Activated naive CD4-positive, alpha-beta T cell treated with anti-CD3 and anti-CD28 coated beads, Interleukin-2, amount 50 U/mL, for 24 hours (primary cell): ENCODE results near the gene GINS2.

Experiments
- H3K27ac Mint-ChIP-seq: one replicate; pipeline ENCODE4 v1.8.0; 2021; ENCODE audit warnings: mild to moderate bottlenecking, mixed read lengths
- H3K27me3 Mint-ChIP-seq: one replicate; pipeline ENCODE4 v1.8.0; 2021; ENCODE audit warnings: mixed read lengths
- H3K36me3 Mint-ChIP-seq: one replicate; pipeline ENCODE4 v1.8.0; 2021; ENCODE audit warnings: mixed read lengths
- H3K4me1 Mint-ChIP-seq: one replicate; pipeline ENCODE4 v1.8.0; 2021; ENCODE audit warnings: mixed read lengths
- H3K4me3 Mint-ChIP-seq: one replicate; pipeline ENCODE4 v1.8.0; 2021; ENCODE audit warnings: mild to moderate bottlenecking, mixed read lengths
- H3K9me3 Mint-ChIP-seq: one replicate; pipeline ENCODE4 v1.8.0; 2021; ENCODE audit warnings: mixed read lengths

The GINS2 gene

DNA sequence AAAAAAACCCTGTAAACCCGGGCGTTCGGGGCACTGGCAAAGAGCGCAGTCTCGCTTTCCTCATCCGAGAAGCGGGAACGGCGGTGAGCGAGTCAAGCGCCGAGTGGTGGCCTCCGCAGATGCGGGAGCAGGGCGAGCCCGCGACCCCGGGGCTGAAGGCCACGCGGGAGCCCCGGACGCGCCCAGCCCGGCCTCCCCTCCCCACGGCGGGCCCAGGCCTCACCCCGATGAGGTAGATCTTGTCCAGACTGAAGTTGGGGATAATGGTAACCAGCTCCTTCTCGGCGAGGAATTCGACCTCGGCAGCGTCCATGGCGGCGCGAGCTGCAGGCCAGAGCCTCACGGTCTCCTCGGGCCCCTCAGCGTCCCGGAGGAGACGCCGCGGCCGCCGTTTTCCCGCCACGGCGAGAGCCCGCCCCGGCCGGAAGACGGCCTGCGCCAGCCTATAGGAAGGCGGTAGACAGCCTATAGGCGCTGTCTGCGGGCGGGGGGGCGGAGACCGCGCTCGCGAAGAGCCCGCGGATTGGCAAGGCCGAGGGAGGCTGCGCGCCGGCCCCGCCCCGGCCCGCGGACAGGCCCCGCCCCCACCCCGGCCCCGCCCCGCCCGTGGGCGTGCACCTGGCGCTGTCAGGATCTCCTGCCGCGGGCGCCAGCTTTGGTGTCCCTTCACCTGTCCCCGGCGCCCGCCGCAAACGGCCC, at the start of gene GINS2:
Gene GINS2 (minus strand): TSS at position 369 of the 699 bp plus-strand sequence. CDS start 56 bp downstream, at position 313.
- H3K4me1 Mint-ChIP-seq = peaks cover 6% of the 10 kb centered on the region
- H3K4me3 Mint-ChIP-seq = peak within 1 kb of the TSS; percentile 87
- peaks cover 2% of the 10 kb centered on the region for H3K27me3 Mint-ChIP-seq
- H3K27ac Mint-ChIP-seq = peak within 1 kb of the TSS; percentile 84
- H3K36me3 Mint-ChIP-seq = peaks cover 2% of the 10 kb centered on the region
- no peaks in the 10 kb centered on the region for H3K9me3 Mint-ChIP-seq

DNA sequence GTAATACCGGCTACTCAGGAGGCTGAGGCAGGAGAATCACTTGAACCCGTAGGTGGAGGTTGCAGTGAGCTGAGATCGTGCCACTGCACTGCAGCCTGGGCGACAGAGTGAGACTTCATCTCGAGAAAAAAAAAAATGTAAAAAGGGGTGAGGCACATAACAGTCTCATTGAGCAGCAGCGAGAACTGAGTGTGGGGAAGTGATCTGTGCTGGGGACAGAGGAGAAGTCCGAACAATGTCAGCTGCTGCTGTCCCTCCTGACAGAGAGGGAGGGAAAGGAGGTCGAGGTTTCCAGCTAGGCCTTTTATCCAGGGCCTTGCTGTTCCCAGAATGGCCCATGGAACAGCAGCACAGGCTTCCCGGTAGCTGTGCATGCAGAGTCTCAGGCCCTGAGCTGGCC, 48.2 kb upstream of the GINS2 start:
- H3K9me3 Mint-ChIP-seq = no peaks in the 10 kb centered on the region
- no peak overlapping the region for H3K4me3 Mint-ChIP-seq
- no peaks in the 10 kb centered on the region for H3K36me3 Mint-ChIP-seq
- H3K27ac Mint-ChIP-seq = peak overlapping the region; percentile 17
- H3K27me3 Mint-ChIP-seq = no peaks in the 10 kb centered on the region
- peaks cover 26% of the 10 kb centered on the region for H3K4me1 Mint-ChIP-seq

DNA sequence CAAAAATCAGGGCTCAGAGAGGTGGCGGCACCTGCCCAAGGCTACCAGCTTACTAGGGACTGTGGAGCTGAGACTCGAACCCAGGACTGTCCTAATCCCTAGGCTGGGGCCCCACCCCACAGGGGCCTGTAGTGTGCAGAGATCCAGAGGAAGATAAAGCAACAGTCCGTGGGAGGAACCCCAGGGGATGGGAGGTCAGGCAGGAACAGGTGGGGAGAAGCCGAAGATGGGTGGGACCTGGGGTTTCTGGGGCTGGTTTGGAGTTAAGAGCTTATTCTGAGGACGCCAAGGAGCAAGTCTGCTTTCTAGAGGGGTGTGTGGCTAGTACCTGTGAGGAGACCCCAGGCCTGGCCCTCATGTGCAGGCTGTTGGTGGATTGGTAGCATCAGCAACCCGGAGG, 47.2 kb upstream of the GINS2 start:
- Mint-ChIP-seq H3K27me3 (no peaks in the 10 kb centered on the region), H3K36me3 (no peaks in the 10 kb centered on the region), H3K4me1 (peaks cover 29% of the 10 kb centered on the region), H3K27ac (peak overlapping the region; percentile 59), H3K9me3 (no peaks in the 10 kb centered on the region), H3K4me3 (peak overlapping the region; percentile 74)

DNA sequence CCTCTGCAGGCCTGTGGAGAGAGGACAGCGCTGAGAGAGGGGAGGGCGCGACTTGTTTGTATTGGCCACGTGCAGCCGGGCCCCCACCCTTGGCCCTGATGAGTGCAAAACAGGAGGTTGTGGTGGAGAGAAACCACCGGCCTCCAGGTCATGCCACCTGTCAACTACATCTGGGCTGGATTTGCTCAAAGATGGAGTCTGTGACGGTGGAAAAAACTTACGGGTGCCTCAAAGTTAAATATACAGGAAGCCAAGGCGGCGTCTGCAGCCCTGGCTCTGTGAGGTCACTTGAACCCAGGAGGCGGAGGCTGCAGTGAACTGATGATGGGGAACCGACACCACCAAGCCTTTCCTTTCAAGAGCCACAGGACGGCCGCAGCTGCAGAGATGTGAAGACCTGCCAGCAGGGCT, 46.5 kb upstream of the GINS2 start:
- Mint-ChIP-seq H3K27me3 (no peaks in the 10 kb centered on the region), H3K9me3 (no peaks in the 10 kb centered on the region), H3K36me3 (no peaks in the 10 kb centered on the region), H3K4me3 (peak overlapping the region; percentile 74), H3K27ac (no peak overlapping the region), H3K4me1 (peaks cover 30% of the 10 kb centered on the region)

DNA sequence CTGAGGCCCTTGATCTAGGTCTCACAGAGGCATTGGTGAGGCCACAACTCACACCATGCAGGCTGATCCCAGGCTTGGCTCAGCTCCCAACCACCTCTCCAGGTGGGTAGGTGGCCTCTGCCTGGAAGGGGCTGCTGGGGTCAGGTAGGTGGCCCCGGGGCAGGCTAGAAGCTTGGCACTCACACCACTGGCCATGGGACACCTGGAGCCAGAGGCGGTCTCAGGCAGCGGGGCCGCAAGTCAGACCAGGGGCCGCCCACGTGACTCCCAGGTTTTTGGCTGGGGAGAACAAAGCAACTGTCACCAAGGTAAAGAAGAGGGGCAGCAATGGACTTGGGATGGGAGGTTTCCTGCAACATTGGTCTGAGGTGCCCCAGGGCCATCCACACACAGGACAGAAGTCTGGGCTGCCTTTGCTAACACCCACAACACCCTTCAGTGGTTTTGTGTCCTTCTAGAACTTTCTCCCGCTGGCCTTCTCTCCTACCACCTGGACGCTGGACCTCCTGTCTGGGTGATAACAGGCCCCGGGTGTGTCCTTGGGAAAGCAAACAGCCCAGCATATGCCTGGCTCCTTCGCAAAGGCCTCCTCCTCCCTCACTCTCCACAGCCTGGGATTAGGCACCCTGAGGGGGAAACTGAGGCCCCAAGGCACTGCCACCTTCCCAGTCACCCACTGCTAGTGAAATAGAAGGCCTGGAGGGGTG, 45.7 kb upstream of the GINS2 start:
- no peaks in the 10 kb centered on the region for H3K36me3 Mint-ChIP-seq
- H3K27me3 Mint-ChIP-seq = no peaks in the 10 kb centered on the region
- H3K4me1 Mint-ChIP-seq = peaks cover 33% of the 10 kb centered on the region
- no peak overlapping the region for H3K27ac Mint-ChIP-seq
- H3K4me3 Mint-ChIP-seq = peak overlapping the region; percentile 74
- H3K9me3 Mint-ChIP-seq = no peaks in the 10 kb centered on the region

DNA sequence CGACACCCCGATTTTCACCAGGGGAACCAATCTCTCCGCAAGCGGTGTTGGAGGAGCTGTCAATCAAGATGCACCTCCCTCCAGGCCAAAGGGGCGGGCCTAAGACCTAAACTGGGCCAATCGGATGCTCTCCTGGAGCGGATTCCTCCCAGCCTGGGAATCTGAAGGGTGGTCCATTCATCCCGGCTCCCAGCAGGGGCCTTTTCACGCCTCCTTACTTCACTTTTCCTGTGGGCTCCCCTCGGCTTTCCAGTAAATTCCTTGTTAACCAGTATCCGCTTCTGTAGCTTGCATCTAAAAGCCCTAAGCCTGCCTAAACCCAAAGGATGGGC, 45.1 kb upstream of the GINS2 start:
- no peak overlapping the region for H3K4me3 Mint-ChIP-seq

DNA sequence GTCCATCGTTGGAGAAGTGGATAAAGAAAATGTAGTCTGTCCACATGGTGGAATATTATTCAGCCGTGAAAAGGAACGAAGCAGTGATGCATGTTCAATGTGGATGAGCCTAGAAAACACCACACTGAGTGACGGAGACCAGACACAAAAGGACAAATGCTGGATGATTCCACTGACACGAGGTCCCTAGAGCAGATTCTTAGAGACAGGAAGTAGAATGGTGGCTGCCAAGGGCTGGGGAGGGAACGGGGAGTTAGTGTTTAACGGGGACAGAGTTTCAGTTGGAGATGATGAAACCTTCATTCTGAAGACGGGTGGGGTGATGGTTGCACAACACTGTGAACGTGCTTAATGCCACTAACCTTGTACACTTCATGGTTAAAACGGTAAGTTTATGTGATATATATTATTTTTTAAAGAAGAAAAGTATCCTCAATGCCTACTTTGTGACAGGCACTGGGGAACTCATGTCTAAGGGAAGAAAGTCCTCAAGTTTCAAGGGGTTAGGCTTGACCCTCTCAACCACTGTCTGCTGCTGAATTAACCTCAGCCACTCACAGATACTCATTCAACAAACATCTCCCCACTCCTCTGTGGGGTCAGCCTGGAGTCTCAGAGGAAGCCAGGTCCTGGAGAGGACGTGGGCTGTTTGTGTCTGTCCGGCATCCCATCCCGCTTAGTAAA, 44.5 kb upstream of the GINS2 start:
- Mint-ChIP-seq H3K27me3 (no peaks in the 10 kb centered on the region), H3K9me3 (no peaks in the 10 kb centered on the region), H3K4me1 (peaks cover 34% of the 10 kb centered on the region), H3K36me3 (no peaks in the 10 kb centered on the region), H3K27ac (no peak overlapping the region), H3K4me3 (no peak overlapping the region)

More for the DNA sequence above, 45.1 kb upstream of the GINS2 start:
- Mint-ChIP-seq H3K36me3 (no peaks in the 10 kb centered on the region), H3K4me1 (peaks cover 34% of the 10 kb centered on the region), H3K9me3 (no peaks in the 10 kb centered on the region), H3K27ac (no peak overlapping the region), H3K27me3 (no peaks in the 10 kb centered on the region)

DNA sequence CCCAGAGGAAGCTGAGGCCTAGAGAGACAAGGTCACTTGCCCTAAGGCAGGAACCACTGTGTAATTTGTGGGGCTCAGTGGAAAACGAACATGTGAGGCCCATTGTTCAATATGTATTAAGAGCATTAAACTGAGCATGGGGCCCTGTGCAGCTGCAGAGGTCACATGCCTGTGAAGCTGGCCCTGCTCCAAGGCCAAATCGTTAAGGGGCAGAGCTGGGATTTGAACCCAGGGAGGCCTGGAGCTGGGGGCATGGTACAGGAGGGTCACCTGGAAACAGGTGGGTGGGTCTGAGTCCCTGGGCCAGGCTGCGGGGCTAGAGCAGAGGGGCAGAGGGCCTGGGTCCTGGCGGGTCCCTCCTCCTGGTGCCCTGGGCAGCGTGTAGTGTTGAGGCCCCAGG, 42.4 kb upstream of the GINS2 start:
- H3K27me3 Mint-ChIP-seq = no peaks in the 10 kb centered on the region

DNA sequence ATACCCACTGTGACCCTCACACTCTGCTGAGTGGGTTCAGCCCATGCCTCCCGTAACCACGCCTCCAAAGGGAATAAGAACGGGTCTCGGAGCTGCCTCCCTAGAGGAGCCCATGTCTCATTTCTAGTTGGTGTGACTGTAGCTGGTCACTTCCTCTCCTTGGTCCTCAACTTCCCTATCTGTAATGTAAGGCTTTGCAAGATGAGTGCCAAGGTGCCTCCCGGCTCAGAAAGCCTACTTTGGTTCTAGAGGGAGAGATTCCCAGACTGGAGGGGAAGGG, 41.4 kb upstream of the GINS2 start:
- H3K27me3 Mint-ChIP-seq = no peaks in the 10 kb centered on the region
- peaks cover 3% of the 10 kb centered on the region for H3K36me3 Mint-ChIP-seq
- H3K4me3 Mint-ChIP-seq = no peak overlapping the region
- peaks cover 22% of the 10 kb centered on the region for H3K4me1 Mint-ChIP-seq
- no peaks in the 10 kb centered on the region for H3K9me3 Mint-ChIP-seq
- H3K27ac Mint-ChIP-seq = no peak overlapping the region

More for the DNA sequence above, 42.4 kb upstream of the GINS2 start:
- H3K27ac Mint-ChIP-seq = no peak overlapping the region
- peaks cover under 1% of the 10 kb centered on the region for H3K36me3 Mint-ChIP-seq
- peaks cover 32% of the 10 kb centered on the region for H3K4me1 Mint-ChIP-seq
- no peaks in the 10 kb centered on the region for H3K9me3 Mint-ChIP-seq
- no peak overlapping the region for H3K4me3 Mint-ChIP-seq

DNA sequence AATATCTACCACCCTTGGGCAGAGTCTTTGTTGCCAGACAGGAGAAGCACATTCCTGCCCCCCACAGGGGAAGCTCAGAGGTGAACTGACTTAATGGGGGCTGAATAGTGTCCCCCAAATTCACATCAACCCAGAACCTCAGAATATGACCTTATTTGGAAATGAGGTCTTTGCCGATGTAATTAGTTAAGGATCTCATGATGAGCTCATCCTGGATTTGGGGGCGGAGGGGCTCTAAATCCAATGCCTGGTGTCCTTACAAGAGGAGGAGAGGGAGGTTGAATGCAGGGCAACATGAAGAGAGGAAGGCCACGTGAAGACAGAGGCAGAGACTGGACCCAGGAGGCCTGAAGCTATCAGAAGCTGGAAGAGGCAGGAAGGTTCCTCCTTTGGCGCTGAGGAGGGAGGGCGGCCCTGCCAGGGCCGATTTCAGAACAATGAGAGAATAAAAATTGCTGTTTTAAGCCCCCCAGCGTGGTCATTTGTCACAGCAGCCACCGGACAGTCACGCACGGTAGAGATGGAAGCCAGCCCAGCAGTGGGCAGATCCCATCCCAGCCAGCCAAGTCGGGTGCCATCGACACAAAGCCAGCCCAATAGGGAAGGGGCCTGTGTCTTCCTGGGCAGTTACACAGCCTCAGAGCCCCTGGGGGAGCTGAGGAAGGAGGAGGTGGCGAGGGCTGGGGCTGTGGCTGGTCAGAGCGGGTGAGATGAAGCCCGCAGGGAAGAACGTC, 40.9 kb upstream of the GINS2 start:
- no peaks in the 10 kb centered on the region for H3K9me3 Mint-ChIP-seq
- H3K36me3 Mint-ChIP-seq = peaks cover 3% of the 10 kb centered on the region
- no peaks in the 10 kb centered on the region for H3K27me3 Mint-ChIP-seq
- no peak overlapping the region for H3K27ac Mint-ChIP-seq
- peaks cover 17% of the 10 kb centered on the region for H3K4me1 Mint-ChIP-seq
- H3K4me3 Mint-ChIP-seq = no peak overlapping the region

DNA sequence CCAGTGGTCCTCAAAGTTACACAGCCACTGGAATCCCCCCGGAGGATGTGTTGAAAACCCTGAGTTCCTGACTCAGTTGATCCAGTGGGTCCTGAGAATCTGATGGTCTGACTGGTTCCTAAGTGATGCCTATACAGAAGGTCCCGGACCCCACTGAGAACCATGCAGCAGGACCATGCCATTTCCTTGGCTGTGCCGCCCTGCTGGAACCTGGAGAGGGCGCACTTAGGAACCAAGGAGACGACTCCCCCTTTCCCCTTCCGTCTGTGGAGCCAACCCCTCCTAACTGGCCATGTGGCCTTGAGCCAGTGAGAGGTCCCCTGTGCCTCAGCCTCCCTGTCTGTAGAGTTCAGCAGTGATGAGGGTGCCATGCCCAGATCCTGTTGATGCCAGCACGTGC, 40.1 kb upstream of the GINS2 start:
- Mint-ChIP-seq H3K4me3 (no peak overlapping the region), H3K4me1 (peaks cover 16% of the 10 kb centered on the region), H3K36me3 (peaks cover 3% of the 10 kb centered on the region), H3K27me3 (no peaks in the 10 kb centered on the region), H3K27ac (no peak overlapping the region), H3K9me3 (no peaks in the 10 kb centered on the region)

DNA sequence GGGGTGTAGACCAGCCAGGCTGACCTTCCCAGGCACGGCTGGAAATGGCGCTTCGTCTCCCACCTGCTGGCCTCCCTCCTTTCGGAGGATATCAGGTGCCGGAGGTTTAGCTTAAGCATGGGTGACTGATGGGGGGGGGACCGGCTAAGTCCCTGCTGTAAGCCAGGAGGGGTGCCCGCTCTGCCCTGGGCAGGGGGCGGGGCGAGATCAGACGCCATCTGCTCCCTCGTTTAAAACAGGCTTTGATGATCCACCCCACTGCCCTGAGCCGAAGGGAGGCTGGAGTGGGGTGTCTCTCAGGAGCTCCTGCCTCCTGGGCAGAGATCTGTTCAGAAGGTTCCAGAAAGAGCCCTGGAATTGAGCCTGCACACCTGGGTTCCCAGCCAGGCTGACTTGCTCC, 36.2 kb upstream of the GINS2 start:
- Mint-ChIP-seq H3K9me3 (no peaks in the 10 kb centered on the region), H3K27ac (no peak overlapping the region), H3K27me3 (no peaks in the 10 kb centered on the region), H3K36me3 (peaks cover 3% of the 10 kb centered on the region), H3K4me3 (no peak overlapping the region), H3K4me1 (peaks cover 4% of the 10 kb centered on the region)

DNA sequence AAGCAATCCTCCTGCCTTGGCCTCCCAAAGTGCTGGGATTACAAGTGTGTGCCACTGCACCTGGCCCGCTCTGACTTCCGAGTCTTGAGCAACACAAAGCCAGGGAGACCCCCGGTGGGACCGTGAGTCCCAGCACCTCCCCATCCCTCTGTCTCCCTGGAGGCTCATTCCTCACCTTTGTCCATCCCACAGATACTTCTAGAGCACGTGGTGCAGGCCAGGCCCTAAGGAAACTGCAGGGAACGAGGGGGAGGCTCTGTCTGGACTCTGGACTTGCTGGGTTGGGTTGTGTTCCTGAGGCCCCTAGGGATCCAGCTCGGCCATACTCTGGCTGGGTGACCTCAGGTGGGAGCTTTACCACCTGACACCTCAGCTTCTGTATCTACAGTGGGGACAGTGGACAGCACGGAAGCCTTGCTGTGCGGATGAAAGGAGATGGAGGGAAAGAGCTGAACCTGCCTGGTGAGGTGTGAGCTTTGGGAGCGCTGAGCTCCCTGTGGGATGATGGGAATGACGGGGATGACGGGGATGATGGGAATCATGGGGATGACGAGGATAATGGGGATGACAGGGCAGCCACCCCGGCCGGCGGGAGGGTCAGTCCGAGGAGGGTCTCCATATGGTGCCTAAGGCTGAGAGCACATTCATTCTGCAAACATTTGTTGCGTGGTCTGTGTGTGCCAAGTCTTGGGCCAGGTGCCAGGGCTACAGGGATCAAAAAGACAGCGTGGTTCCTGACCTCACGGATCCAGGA, 35.5 kb upstream of the GINS2 start:
- H3K9me3 Mint-ChIP-seq = no peaks in the 10 kb centered on the region
- H3K4me1 Mint-ChIP-seq = no peaks in the 10 kb centered on the region
- no peak overlapping the region for H3K27ac Mint-ChIP-seq
- H3K4me3 Mint-ChIP-seq = no peak overlapping the region
- H3K27me3 Mint-ChIP-seq = no peaks in the 10 kb centered on the region
- H3K36me3 Mint-ChIP-seq = peaks cover 3% of the 10 kb centered on the region

DNA sequence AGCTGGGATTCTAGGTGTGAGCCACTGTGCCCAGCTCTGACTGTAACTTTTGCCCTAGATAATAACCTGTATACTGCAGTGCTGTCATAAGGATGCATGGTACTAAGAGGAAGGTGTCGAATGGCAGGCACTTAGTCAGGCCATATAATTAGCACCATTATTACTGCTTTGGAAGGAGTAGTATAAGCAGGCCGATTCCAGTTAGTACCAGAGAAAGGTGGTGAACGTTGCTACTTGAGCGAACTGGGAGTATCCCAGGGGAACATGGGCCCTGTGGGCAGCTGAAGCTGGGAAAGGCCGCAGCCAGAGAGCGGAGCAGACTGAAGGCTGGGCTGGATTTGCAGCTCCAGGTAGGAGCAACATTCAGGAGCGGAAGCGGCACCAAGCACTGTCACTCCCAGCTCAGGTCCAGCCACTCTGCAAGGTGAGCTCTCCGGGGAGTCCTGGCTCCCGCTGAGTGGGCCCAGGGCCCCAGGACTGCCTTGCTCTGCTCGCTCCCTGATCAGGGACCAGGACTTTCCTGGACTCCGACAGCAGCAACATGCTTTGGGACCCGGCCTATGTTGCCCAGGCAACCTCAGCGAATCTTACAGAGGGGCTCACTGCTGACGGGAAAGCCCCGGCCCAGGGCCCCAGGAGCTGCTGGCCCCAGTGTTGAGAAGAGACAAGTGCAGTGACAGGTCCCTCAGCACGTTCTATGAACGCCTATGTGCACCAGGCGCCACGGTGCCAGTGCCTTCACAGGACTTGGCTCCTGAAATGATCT, 33.6 kb upstream of the GINS2 start:
- Mint-ChIP-seq H3K27ac (no peak overlapping the region), H3K4me3 (no peak overlapping the region), H3K4me1 (peaks cover 6% of the 10 kb centered on the region), H3K27me3 (no peaks in the 10 kb centered on the region), H3K36me3 (peaks cover 3% of the 10 kb centered on the region), H3K9me3 (no peaks in the 10 kb centered on the region)

DNA sequence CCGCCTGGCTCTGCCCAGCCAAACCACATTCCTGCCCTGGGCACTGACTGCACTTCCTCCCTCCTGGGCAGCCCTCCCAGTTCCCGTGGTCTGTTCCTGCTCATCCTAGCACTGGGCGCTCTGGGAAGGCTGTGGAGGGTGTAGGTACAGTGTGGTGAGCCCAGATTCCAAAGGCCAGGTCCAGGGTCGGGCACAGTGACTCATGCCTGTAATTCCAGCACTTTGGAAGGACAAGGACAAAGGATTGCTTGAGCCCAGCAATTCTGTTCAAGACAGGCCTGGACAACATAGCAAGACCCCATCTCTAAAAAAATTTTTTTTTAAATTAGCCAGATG, 31.5 kb upstream of the GINS2 start:
- H3K36me3 Mint-ChIP-seq = no peaks in the 10 kb centered on the region
- H3K27me3 Mint-ChIP-seq = no peaks in the 10 kb centered on the region
- H3K4me3 Mint-ChIP-seq = no peak overlapping the region
- no peak overlapping the region for H3K27ac Mint-ChIP-seq
- H3K9me3 Mint-ChIP-seq = no peaks in the 10 kb centered on the region
- H3K4me1 Mint-ChIP-seq = peaks cover 14% of the 10 kb centered on the region
